Neural cell (in vitro differentiated cells): ENCODE results near the gene SDCBP2. TPM values are rescaled to one million over a fixed set of nuclear protein-coding genes. Genes with fewer than 3 reads are reported as not detected.

Experiments used
- H2AFZ ChIP-seq: fragments of 200-600, 300-800 bp; sonication (generic), shearing (Covaris generic); 2 replicates; pipeline ENCODE4 v1.6.0; 2014; ENCODE audit warnings: low read depth, mild to moderate bottlenecking, antibody characterized with exemption, low read length, moderate library complexity
- H3F3A ChIP-seq: fragments of 200-600 bp; shearing (Covaris generic); 2 replicates; pipeline ENCODE4 v1.6.1; 2016; ENCODE audit warnings: mild to moderate bottlenecking, moderate library complexity, mixed read lengths, antibody characterized with exemption, low read length; ENCODE audit not compliant: insufficient read depth, poor library complexity, severe bottlenecking
- H3K27ac ChIP-seq: fragments of 200-600, 300-800 bp; sonication (generic), shearing (Covaris generic); 2 replicates; pipeline ENCODE4 v1.5.1; 2014; ENCODE audit warnings: mild to moderate bottlenecking, low read length, moderate library complexity
- H3K27me3 ChIP-seq: fragments of 300-800, 200-600 bp; sonication (generic), shearing (Covaris generic); 2 replicates; pipeline ENCODE4 v1.6.0; 2014; ENCODE audit warnings: mild to moderate bottlenecking, low read depth, low read length, moderate library complexity; ENCODE audit not compliant: insufficient read depth
- H3K36me3 ChIP-seq: fragments of 300-800, 200-600 bp; sonication (generic), shearing (Covaris generic); 2 replicates; pipeline ENCODE4 v1.5.1; 2014; ENCODE audit warnings: mild to moderate bottlenecking, antibody characterized with exemption, low read length, moderate library complexity; ENCODE audit not compliant: insufficient read depth
- H3K4me2 ChIP-seq: fragments of 300-800, 200-600 bp; sonication (generic), shearing (Covaris generic); 2 replicates; pipeline ENCODE4 v1.6.0; 2014; ENCODE audit warnings: mild to moderate bottlenecking, low read length
- H3K4me3 ChIP-seq: fragments of 300-800, 200-600 bp; sonication (generic), shearing (Covaris generic); 2 replicates; pipeline ENCODE4 v1.5.1; 2014; ENCODE audit warnings: mild to moderate bottlenecking, low read length, moderate library complexity
- H3K79me2 ChIP-seq: fragments of 200-600 bp; shearing (Covaris generic); replicated peaks from 2 replicates; pipeline ENCODE4 v1.6.0; 2014; ENCODE audit warnings: mild to moderate bottlenecking, low read length, moderate library complexity; ENCODE audit not compliant: insufficient read depth
- H3K9ac ChIP-seq: fragments of 300-800, 200-600 bp; sonication (generic), shearing (Covaris generic); 2 replicates; pipeline ENCODE4 v1.6.1; 2016; ENCODE audit warnings: mild to moderate bottlenecking, low read length, mixed read lengths
- H3K9me2 ChIP-seq: fragments of 200-600 bp; shearing (Covaris generic); 2 replicates; pipeline ENCODE4 v1.6.1; 2016; ENCODE audit warnings: mild to moderate bottlenecking, low read length, mixed read lengths; ENCODE audit not compliant: insufficient read depth
- H3K9me3 ChIP-seq: fragments of 200-600, 300-800 bp; sonication (generic), shearing (Covaris generic); 2 replicates; pipeline ENCODE4 v1.6.1; 2016; ENCODE audit warnings: mild to moderate bottlenecking, mixed run types, low read length, moderate library complexity, mixed read lengths
- H4K20me1 ChIP-seq: fragments of 200-600 bp; shearing (Covaris generic); 2 replicates; pipeline ENCODE4 v1.6.1; 2016; ENCODE audit warnings: mild to moderate bottlenecking, mixed run types; ENCODE audit not compliant: insufficient read depth
- EP300 ChIP-seq: fragments of 450-650 bp; conservative IDR thresholded peaks from 2 replicates; pipeline ENCODE4 v1.6.1; 2014; ENCODE audit warnings: antibody characterized with exemption, mild to moderate bottlenecking, moderate library complexity; ENCODE audit not compliant: poor library complexity, severe bottlenecking
- EZH2 ChIP-seq: fragments of 200-600, 300-800 bp; shearing (Covaris generic), sonication (generic); IDR thresholded peaks from 2 replicates; pipeline ENCODE4 v1.6.1; 2014; ENCODE audit warnings: antibody characterized with exemption, low read length, borderline replicate concordance, mild to moderate bottlenecking; ENCODE audit not compliant: insufficient read depth, poor library complexity, severe bottlenecking
- MXI1 ChIP-seq: fragments of 450-650 bp; conservative IDR thresholded peaks from 2 replicates; pipeline ENCODE4 v1.6.1; 2014; ENCODE audit warnings: antibody characterized with exemption, mild to moderate bottlenecking; ENCODE audit not compliant: poor library complexity, severe bottlenecking
- POLR2AphosphoS5 ChIP-seq: IDR thresholded peaks from 2 replicates; pipeline ENCODE4 v1.6.1; 2012
- RAD21 ChIP-seq: fragments of 450-650 bp; conservative IDR thresholded peaks from 2 replicates; pipeline ENCODE4 v1.6.1; 2014; ENCODE audit warnings: antibody characterized with exemption, mild to moderate bottlenecking, moderate library complexity
- SMC3 ChIP-seq: fragments of 450-650 bp; conservative IDR thresholded peaks from 2 replicates; pipeline ENCODE4 v1.6.1; 2014; ENCODE audit warnings: antibody characterized with exemption, mild to moderate bottlenecking, moderate library complexity; ENCODE audit not compliant: poor library complexity
- TAF1 ChIP-seq: IDR thresholded peaks from 2 replicates; pipeline ENCODE4 v1.6.1; 2012; ENCODE audit warnings: low read depth
- polyA plus RNA-seq: library from polyadenylated mRNA; depleted of rRNA; stranded (reverse); fragments of >200 nt; gene quantifications from 2 replicates; pipeline ENCODE4 v1.2.3, GENCODE V29; 2014
- TF ChIP-seq, protein P1 (sequence below): fragments of 450-650 bp; IDR thresholded peaks from 2 replicates; pipeline ENCODE4 v1.5.1; 2014; ENCODE audit warnings: antibody characterized with exemption, mild to moderate bottlenecking, moderate library complexity; ENCODE audit not compliant: poor library complexity, severe bottlenecking
- TF ChIP-seq, protein P2 (sequence below): IDR thresholded peaks from 2 replicates; pipeline ENCODE4 v1.6.1; 2012; ENCODE audit warnings: borderline replicate concordance

The SDCBP2 gene
- polyA plus RNA-seq, 1 donor from 2014 or later = 5.2 TPM

DNA sequence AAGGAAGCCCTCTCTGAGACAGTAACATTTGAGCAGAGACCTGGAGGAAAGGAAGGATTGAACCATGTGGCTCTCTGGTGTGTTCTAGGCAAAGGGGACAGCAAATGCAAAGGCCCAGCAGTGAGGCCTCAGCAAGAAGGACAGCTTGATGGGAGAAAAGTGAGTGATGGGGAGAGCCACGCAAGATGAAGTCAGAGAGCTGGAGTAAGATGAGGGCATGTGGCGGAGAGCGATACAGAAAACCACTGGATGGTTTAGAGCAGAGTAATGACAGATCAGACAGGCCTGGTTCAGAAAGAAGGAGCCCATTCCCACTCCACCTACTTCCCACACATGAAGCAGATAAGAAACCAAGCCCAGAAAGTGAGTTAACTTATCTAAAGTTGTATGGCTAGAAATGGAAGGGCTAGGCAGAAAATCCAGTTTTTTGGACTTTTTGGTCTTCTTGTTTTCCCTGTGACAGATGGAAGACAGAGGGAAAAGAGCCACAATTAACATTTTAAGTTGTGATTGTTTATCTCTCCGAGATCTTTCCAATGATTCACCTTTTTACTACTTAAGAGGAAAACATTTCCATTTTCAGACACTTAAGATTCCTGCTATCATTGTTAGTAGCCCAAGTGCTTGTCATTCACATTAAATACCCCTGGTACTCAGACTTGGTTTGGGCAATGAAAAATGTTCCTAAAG, 63.6 kb downstream of the SDCBP2 start:
- Histone ChIP-seq H3K9me3 (no peaks in the 10 kb centered on the region), H3K36me3 (no peaks in the 10 kb centered on the region), H2AFZ (peak overlapping the region; percentile 52), H3K4me3 (peak overlapping the region; percentile 93), H3K9ac (peak overlapping the region; percentile 85), H3K4me2 (peak overlapping the region; percentile 34), H3K79me2 (no peaks in the 10 kb centered on the region), H3K27ac (peak overlapping the region; percentile 59), H3F3A (no peaks in the 10 kb centered on the region), H3K9me2 (no peaks in the 10 kb centered on the region), H3K27me3 (no peaks in the 10 kb centered on the region), H4K20me1 (no peaks in the 10 kb centered on the region)
- TF ChIP-seq, protein P1, sequence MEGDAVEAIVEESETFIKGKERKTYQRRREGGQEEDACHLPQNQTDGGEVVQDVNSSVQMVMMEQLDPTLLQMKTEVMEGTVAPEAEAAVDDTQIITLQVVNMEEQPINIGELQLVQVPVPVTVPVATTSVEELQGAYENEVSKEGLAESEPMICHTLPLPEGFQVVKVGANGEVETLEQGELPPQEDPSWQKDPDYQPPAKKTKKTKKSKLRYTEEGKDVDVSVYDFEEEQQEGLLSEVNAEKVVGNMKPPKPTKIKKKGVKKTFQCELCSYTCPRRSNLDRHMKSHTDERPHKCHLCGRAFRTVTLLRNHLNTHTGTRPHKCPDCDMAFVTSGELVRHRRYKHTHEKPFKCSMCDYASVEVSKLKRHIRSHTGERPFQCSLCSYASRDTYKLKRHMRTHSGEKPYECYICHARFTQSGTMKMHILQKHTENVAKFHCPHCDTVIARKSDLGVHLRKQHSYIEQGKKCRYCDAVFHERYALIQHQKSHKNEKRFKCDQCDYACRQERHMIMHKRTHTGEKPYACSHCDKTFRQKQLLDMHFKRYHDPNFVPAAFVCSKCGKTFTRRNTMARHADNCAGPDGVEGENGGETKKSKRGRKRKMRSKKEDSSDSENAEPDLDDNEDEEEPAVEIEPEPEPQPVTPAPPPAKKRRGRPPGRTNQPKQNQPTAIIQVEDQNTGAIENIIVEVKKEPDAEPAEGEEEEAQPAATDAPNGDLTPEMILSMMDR = no peak
- TF ChIP-seq SMC3 (no peak), POLR2AphosphoS5 (no peak), MXI1 (no peak), RAD21 (no peak), EP300 (no peak), TAF1 (no peak), EZH2 (no peak)
- TF ChIP-seq, protein P2, sequence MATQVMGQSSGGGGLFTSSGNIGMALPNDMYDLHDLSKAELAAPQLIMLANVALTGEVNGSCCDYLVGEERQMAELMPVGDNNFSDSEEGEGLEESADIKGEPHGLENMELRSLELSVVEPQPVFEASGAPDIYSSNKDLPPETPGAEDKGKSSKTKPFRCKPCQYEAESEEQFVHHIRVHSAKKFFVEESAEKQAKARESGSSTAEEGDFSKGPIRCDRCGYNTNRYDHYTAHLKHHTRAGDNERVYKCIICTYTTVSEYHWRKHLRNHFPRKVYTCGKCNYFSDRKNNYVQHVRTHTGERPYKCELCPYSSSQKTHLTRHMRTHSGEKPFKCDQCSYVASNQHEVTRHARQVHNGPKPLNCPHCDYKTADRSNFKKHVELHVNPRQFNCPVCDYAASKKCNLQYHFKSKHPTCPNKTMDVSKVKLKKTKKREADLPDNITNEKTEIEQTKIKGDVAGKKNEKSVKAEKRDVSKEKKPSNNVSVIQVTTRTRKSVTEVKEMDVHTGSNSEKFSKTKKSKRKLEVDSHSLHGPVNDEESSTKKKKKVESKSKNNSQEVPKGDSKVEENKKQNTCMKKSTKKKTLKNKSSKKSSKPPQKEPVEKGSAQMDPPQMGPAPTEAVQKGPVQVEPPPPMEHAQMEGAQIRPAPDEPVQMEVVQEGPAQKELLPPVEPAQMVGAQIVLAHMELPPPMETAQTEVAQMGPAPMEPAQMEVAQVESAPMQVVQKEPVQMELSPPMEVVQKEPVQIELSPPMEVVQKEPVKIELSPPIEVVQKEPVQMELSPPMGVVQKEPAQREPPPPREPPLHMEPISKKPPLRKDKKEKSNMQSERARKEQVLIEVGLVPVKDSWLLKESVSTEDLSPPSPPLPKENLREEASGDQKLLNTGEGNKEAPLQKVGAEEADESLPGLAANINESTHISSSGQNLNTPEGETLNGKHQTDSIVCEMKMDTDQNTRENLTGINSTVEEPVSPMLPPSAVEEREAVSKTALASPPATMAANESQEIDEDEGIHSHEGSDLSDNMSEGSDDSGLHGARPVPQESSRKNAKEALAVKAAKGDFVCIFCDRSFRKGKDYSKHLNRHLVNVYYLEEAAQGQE = no peak

DNA sequence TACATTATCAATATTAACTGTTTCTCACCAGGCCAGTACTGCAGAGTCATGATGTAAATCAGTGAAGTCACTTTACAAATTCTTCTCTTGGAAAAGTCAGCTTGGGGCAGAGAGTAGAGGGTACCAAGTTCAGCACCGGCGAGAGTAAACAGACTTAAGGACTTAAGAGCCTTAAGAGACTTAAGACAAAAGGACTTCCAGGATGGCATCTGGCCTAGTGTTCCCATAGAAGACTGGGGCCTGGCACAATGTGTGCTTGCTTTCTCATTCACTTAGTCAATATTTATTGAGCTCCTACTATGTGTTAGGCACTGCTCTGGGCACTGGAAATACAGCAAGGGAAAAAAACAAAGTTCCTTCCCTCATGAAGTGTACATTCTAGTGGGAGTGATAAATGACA, 64.2 kb downstream of the SDCBP2 start:
- no peak overlapping the region for H3K4me3 ChIP-seq
- H3K27me3 ChIP-seq = no peaks in the 10 kb centered on the region
- H3K36me3 ChIP-seq = no peaks in the 10 kb centered on the region
- H2AFZ ChIP-seq = no peak overlapping the region
- H3K79me2 ChIP-seq = no peaks in the 10 kb centered on the region
- H3F3A ChIP-seq = no peaks in the 10 kb centered on the region
- no peak overlapping the region for H3K4me2 ChIP-seq
- H3K9me3 ChIP-seq = no peaks in the 10 kb centered on the region
- no peaks in the 10 kb centered on the region for H3K9me2 ChIP-seq
- no peak for TF ChIP-seq SMC3
- H3K27ac ChIP-seq = no peak overlapping the region
- no peak overlapping the region for H3K9ac ChIP-seq
- no peaks in the 10 kb centered on the region for H4K20me1 ChIP-seq
